ENCODE results near the gene PPM1N. TPM values are rescaled to one million over a fixed set of nuclear protein-coding genes. Genes with fewer than 3 reads are reported as not detected.

Gene PPM1N
- total and polyA plus RNA-seq, 2 of the 13 experiments (the other 11 are each of a cell fraction or from before 2014, with no cell fraction given): 0.31 to 1.8 TPM

GRCh38 chr19:45448887-45449299 lies 49.4 kb upstream of the PPM1N start (continued):
- TF ChIP-seq ZBTB43 (CRISPR knock-in tag; conservative IDR thresholded peaks at IDR 0.05) (0 out of 2 replicates have a peak, but pooled peaks have one; percentile 27), ELF1 (CRISPR knock-in tag; IDR thresholded peaks at IDR 0.05) (0 out of 2 replicates have a peak, but pooled peaks have one; percentile 14), TEF (CRISPR knock-in tag; IDR thresholded peaks at IDR 0.05) (peak; percentile 56; the same call in 1 of the 2 replicates), GABPA (IDR thresholded peaks at IDR 0.05; ENCODE audit: low read depth, low read length) (no peak), GABPA (CRISPR knock-in tag; IDR thresholded peaks at IDR 0.05; ENCODE audit: low read depth) (peak; percentile 80), SKIL (CRISPR knock-in tag; IDR thresholded peaks at IDR 0.05; ENCODE audit: borderline replicate concordance) (peak; percentile 47; the same call in 1 of the 2 replicates), TBX2 (CRISPR knock-in tag; IDR thresholded peaks at IDR 0.05; ENCODE audit: borderline replicate concordance) (0 out of 2 replicates have a peak, but pooled peaks have one; percentile 23), SOX5 (CRISPR knock-in tag; IDR thresholded peaks at IDR 0.05; ENCODE audit: borderline replicate concordance) (peak; percentile 15; the same call in 1 of the 2 replicates), THRA (CRISPR knock-in tag; IDR thresholded peaks at IDR 0.05; ENCODE audit: borderline replicate concordance) (peak; percentile 64; the same call in 1 of the 2 replicates), SOX13 (IDR thresholded peaks at IDR 0.05) (no peak), SOX13 (CRISPR knock-in tag; conservative IDR thresholded peaks at IDR 0.05 in 1 of 2, IDR thresholded peaks at IDR 0.05 in 1 of 2) (peak in 1 of 2 experiments; percentile 5; a peak in 1 of 4 replicates), USF2 (IDR thresholded peaks at IDR 0.05; ENCODE audit: low read depth, low read length) (peak; percentile 51), USF2 (CRISPR knock-in tag; IDR thresholded peaks at IDR 0.05; ENCODE audit: borderline replicate concordance) (no peak; the same call in 1 of the 2 replicates), GABPB1 (CRISPR knock-in tag; IDR thresholded peaks at IDR 0.05) (peak; percentile 74), BHLHE40 (IDR thresholded peaks at IDR 0.05; ENCODE audit: low read length) (peak; percentile 61; the same call in 1 of the 2 replicates), RXRB (CRISPR knock-in tag; IDR thresholded peaks at IDR 0.05; ENCODE audit: borderline replicate concordance) (peak; percentile 94), SALL1 (CRISPR knock-in tag; IDR thresholded peaks at IDR 0.05) (0 out of 2 replicates have a peak, but pooled peaks have one; percentile 11), FOSL1 (CRISPR knock-in tag; IDR thresholded peaks at IDR 0.05; ENCODE audit: borderline replicate concordance) (peak; percentile 56; the same call in 1 of the 2 replicates), NR2F6 (IDR thresholded peaks at IDR 0.05) (no peak), NR2F6 (CRISPR knock-in tag; IDR thresholded peaks at IDR 0.05) (peak; percentile 75; the same call in 1 of the 2 replicates), RXRA (CRISPR knock-in tag; IDR thresholded peaks at IDR 0.05) (peak; percentile 82; the same call in 1 of the 2 replicates), PRPF4 (IDR thresholded peaks at IDR 0.05; ENCODE audit: low read depth, low read length, poor library complexity, severe bottlenecking) (no peak)
